Stimulated activated CD4-positive, alpha-beta T cell treated with anti-CD3 and anti-CD28 coated beads, TNF-alpha, amount 100 ng/mL, for 4 hours (primary cell): ENCODE results near the gene STAP2.
"Not testable (repeated sequence)": the region's sequence is repeated elsewhere in the genome, so short reads cannot be mapped to it uniquely, and the experiment has no call there.

Source experiments
- DNase-seq, 3 experiments: peaks; one replicate each; pipeline ENCODE4 v3.0.0-alpha.2; 2020; ENCODE audit warnings: low read depth in 3 of 3

Gene STAP2

GRCh38 chr19:4301590-4302242 lies 36.9 kb downstream of the STAP2 start:
- no peak for DNase-seq

DNA sequence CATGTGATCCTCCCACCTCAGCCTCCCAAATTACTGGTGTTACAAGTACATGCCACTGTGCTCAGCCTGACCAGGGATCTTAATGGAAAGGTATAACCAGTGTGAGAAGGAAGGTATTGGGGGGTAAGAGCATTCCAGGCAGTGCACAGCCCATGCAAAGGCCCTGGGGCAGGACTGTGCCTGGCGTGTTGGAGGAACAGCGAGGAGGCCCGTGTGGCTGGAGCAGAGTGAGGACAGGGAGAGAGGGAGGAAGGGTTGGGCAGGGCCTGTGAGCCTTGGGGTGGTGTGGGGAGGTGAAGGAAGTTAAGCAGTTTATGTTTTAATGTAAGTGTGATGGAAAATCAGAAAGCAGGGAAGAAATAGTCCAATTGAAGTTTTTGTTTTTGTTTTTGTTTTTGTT lies 38.0 kb downstream of the STAP2 start:
- DNase-seq: no peak

DNA sequence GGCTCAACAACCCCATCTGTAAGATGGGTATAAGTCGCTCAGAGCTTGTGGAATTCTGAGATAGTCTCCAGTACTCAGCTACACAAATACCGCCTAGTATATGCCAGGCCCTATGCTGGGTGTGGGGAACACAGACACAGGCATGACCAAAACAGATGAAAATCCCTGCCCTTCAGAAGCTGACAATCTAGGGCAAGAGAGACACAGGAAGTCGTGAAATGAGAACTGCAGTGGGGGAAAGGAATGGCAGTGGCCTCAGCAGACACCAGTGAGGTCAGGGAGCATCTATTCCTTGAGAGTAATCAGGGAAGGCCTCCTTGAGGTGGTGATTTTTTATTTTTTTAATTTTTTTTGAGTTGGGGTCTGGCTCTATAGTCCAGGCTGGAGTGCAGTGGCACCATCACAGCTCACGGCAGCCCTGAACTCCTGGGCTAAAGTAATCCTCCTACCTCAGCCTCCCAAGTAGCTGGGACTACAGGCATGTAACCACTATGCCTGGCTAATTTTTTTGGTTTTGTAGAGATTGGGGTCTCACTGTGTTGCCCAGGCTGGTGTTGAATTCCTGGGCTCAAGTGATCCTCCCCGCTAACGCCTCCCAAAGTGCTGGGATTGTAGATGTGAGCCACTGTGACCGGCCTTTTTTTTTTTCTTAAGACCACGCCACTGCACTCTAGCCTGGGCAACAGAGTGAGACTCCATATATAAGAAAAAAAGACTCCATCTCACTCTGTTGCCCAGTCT lies 39.6 kb downstream of the STAP2 start:
- no peak for DNase-seq

- no peak for DNase-seq
Observed at GRCh38 chr19:4297901-4298809, 40.5 kb downstream of the STAP2 start.

DNA sequence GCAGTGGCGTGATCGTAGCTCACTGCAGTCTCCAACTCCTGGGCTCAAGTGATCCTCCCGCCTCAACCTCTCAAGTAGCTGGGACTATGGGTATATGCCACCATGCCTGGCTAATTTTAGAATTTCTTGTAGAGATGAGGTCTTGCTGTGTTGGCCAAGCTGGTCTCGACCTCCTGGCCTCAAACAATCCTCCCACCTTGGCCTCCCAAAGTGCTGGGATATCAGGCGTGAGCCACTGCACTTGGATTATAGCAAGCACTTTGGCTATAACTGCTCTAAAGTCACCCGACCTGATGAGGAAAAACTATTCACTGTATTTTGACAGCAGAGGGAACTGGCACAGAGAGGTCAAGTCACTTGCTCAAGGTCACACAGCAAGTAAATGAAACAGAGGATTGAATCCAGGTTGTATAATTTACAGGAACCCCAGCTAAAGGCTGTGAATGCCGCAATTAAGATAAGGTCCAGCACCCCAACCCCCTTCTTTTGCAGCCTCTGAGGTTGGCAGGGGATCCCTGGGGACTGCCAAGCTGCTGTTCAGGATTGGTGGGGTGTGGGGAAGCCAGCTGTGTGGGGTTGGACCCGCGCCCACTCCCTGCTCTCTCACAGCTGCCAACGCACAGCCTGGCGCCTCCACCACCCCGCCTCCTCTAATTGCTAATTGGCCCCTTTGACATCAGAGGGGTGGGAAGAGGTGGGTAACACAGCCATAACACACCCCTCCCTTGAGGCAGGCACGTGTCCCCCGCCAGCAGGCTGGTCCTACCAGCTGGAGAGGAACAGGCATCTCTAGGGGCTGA lies 42.5 kb downstream of the STAP2 start:
- DNase-seq: no peak

- DNase-seq: no peak
Observed at GRCh38 chr19:4294389-4294788, 44.2 kb downstream of the STAP2 start.

DNA sequence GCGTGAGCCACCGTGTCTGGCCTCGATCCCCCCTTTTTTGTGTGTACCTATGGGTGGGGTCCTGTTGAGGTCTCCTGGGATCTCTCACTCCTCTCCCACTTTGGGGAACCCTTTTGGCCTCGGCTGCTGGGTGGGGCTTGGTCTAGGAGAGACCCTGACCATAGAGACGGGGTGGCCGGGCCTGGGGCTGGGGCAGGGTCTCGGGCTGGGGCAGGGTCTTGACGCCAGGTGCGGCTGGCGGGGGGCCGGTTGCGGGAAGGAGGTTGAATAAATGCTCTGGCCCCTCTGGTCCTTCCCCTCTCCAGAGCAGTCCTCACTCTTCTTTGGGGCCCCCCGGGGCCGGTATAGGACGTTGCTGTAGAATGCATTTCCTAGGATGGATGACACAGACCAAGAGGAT lies 46.1 kb downstream of the STAP2 start:
- no peak for DNase-seq

- DNase-seq: no peak
Observed at GRCh38 chr19:4291184-4291732, 47.4 kb downstream of the STAP2 start.

DNA sequence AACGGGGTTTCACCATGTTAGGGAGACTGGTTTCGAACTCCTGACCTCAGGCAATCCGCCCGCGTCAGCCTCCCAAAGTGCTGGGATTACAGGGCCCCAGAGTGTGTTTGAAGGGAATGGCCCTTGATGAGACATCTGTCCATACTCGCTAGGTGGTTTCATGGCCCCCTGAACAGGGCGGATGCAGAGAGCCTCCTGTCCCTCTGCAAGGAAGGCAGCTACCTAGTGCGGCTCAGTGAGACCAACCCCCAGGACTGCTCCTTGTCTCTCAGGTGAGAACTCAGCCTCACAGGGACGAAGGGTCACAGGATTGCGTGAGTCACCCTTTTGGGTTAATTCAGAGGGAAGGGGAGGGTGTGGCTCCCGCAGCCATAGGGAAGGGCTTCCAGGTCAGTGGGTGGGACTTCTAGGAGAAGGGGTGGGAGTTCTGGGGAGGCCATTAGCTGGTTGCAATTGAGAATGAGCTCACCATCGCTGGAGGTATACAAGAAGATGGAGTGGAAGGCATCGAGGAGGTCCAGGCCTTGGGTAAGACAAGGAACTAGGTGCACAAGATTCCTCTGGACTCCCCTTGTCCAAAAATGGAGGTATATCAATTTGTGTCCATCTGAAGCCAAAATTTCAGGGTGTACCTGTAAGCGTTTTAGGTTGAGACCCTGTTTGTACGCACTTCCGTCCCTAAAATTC lies 50.4 kb downstream of the STAP2 start:
- no peak for DNase-seq

DNA sequence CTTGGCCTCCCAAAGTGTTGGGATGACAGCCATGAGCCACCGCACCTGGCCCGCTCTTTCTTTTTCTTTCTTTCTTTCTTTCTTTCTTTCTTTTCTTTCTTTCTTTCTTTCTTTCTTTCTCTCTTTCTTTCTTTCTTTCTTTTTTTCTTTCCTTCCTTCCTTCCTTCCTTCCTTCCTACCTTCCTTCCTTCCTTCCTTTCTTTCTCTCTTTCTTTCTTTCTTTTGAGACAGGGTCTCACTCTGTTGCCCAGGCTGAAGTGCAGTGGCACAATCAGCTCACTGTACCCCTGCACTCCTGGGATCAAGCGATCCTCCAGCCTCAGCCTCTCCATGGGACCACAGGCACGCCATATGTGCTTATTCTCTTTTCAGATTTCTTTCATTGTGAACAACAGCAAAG lies 52.5 kb downstream of the STAP2 start:
- not testable (repeated sequence) for DNase-seq

DNA sequence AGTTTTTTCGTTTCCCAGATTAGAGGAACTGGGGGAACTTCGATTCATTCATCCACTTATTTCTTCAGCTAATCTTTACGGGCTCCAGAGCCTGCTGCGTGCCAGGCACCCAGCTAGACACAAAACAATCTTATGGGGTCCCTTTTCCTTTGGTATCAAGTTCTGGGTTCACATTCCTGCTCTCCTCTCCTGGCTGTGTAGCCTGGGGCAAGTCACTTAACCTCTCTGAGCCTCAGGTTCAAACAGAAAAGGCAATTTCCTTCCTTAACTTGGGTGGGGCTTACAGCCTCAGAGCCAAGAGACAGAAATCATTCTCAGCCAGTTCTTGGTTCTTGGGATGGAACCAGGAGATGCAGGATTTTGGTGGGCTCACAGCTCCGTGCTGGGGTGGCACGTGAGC lies 53.7 kb downstream of the STAP2 start:
- no peak for DNase-seq

- DNase-seq: no peak
Observed at GRCh38 chr19:4284176-4284958, 54.3 kb downstream of the STAP2 start.

DNA sequence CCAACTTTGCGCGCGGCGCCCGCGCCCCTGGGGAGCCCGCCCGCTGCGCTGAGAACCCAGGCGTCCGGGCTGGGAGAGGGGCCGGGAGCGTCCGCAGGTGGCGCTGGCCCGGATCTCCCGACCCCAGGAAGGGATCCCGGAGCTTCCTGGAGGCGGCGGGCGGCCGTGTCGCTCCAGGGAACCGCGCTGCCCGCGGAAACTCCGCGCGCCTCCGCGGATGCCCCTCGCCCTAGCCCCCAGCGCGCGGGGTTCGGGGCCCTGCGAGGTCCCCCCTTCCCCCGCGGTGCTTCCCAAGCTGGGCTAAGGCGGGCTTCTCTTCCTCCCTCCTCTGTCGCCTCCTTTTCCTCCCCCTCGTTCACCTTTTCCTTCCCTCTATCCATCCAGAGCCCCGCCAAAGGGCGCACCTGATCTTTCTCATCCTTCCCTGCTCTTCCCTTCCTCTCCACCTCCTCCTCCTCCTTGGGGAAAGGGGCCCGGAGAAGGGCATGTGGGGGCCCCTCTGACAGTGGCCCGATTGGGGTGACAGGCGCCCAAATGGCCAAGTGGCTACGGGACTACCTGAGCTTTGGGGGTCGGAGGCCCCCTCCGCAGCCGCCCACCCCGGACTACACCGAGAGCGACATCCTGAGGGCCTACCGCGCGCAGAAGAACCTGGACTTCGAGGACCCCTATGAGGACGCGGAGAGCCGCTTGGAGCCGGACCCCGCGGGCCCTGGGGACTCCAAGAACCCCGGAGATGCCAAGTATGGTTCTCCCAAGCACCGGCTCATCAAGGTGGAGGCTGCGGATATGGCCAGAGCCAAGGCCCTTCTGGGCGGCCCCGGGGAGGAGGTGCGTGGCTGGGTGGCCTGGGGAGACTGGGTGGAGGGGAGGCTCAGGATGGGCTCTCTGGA lies 58.9 kb downstream of the STAP2 start:
- DNase-seq: no peak

DNA sequence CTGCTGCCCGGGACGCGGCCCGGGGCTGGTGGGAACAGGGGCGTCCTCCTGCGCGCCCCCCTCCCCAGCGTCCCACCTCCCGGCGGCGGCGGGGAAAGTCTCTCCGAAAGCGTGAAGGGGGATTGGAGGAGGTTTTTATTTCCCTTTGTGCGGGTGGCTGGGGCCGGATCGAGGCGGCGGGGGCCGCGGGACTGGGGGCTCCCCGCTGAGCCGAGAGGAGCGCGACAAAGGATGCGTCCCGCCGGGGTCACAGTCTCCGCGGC lies 59.4 kb downstream of the STAP2 start:
- DNase-seq: no peak

DNA sequence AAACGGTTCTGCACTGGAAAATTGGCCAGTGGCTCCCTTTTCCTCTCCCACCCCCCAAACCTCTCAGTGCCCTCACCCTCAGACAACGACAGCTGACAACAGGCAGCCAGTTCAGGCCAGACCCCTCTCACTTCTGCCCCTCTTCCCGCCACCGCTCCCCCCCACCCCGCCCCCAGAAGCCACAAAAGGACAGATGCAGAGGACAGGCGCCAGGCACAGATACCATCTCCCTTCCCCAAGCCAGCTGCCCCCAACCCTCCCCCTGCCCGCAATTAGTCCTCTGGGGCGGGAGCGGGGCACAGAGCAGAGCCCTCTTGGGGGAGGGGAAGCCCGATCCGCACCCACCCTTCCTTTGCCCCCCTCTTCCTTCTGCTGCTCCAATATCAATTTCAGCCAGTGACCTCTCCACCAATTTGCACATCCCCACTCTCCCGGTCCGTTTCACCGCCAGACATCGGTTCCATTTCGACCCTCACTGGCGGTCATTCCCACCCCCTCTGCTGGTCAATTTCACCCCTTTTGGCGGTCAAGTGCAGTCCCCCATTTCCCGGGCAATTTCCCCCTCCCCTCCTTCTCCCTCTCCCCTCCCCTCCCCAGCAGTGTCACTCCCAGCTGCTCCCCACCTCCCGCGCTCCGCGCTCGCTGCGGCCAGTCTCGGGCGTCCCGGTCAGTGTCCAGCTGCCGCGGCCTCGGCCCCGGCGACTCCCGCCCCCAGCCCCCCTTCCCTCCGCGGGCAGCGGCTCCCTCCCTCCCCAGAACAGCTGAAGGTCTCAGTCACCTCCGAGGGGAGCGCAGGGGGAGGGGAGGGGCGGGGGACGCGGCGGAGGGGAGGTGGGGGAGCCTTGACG lies 60.0 kb downstream of the STAP2 start, which contains the start of gene SHD:
SHD (plus strand) TSS at position 848 of the 848 bp plus-strand sequence. CDS start 798 bp downstream, outside the sequence.
- no peak for DNase-seq

- DNase-seq: no peak
Observed at GRCh38 chr19:4278010-4278409, 60.6 kb downstream of the STAP2 start.

- no peak for DNase-seq
Observed at GRCh38 chr19:4277191-4277696, 61.4 kb downstream of the STAP2 start.

DNA sequence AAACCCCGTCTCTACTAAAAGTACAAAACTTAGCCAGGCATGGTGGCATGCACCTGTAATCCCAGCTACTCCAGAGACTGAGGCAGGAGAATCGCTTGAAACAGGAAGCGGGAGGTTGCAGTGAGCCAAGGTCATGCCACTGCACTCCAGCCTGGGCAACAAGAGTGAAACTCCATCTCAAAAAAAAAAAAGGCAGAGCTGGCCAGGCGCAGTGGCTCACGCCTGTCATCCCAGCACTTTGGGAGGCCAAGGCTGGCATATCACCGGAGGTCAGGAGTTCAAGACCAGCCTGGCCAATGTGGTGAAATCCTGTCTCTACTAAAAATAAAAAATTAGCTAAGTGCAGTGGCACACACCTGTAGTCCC lies 64.3 kb downstream of the STAP2 start:
- DNase-seq: not testable (repeated sequence)
